ENCODE data around the gene RALGPS2. TPM values are rescaled to one million over a fixed set of nuclear protein-coding genes. Genes with fewer than 3 reads are reported as not detected.

The RALGPS2 gene
- total RNA-seq, 1 experiment from 2014 or later, result 38.0 TPM

- Mint-ChIP-seq H3K4me3 (no peak overlapping the region), H3K4me1 (peaks cover 19% of the 10 kb centered on the region), H3K9me3 (no peaks in the 10 kb centered on the region), H3K36me3 (no peaks in the 10 kb centered on the region), H3K27ac (no peak overlapping the region), H3K27me3 (ENCODE audit: low read depth) (no peaks in the 10 kb centered on the region; the same call in 1 of the 2 replicates)
- no peak for DNase-seq (ENCODE audit: low spot score)
- ChIA-PET CTCF (interaction anchor here (0.7 to 2.1 kb wide), 2 partner anchors 9 to 58 kb away, joined by 6 to 13 read pairs; no protein-coding TSS in a partner anchor), POLR2A (no interaction called here)
- TF ChIP-seq, protein P1, sequence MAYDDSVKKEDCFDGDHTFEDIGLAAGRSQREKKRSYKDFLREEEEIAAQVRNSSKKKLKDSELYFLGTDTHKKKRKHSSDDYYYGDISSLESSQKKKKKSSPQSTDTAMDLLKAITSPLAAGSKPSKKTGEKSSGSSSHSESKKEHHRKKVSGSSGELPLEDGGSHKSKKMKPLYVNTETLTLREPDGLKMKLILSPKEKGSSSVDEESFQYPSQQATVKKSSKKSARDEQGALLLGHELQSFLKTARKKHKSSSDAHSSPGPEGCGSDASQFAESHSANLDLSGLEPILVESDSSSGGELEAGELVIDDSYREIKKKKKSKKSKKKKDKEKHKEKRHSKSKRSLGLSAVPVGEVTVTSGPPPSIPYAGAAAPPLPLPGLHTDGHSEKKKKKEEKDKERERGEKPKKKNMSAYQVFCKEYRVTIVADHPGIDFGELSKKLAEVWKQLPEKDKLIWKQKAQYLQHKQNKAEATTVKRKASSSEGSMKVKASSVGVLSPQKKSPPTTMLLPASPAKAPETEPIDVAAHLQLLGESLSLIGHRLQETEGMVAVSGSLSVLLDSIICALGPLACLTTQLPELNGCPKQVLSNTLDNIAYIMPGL (CRISPR knock-in tag; IDR thresholded peaks at IDR 0.05), result no peak
- TF ChIP-seq ZNF396 (CRISPR knock-in tag; IDR thresholded peaks at IDR 0.05; ENCODE audit: borderline replicate concordance), result no peak
- no peak for TF ChIP-seq ZBTB43 (CRISPR knock-in tag; IDR thresholded peaks at IDR 0.05)
- no peak for TF ChIP-seq FOXP1 (CRISPR knock-in tag; IDR thresholded peaks at IDR 0.05; ENCODE audit: borderline replicate concordance)
- TF ChIP-seq TP53 (CRISPR knock-in tag; IDR thresholded peaks at IDR 0.05), result no peak
- TF ChIP-seq, protein P2, sequence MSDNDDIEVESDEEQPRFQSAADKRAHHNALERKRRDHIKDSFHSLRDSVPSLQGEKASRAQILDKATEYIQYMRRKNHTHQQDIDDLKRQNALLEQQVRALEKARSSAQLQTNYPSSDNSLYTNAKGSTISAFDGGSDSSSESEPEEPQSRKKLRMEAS (CRISPR knock-in tag; IDR thresholded peaks at IDR 0.05), result no peak
- TF ChIP-seq ZNF121 (CRISPR knock-in tag; IDR thresholded peaks at IDR 0.05), result no peak
- no peak for TF ChIP-seq ZNF263 (CRISPR knock-in tag; IDR thresholded peaks at IDR 0.05; ENCODE audit: low read depth)
- TF ChIP-seq, protein P3, sequence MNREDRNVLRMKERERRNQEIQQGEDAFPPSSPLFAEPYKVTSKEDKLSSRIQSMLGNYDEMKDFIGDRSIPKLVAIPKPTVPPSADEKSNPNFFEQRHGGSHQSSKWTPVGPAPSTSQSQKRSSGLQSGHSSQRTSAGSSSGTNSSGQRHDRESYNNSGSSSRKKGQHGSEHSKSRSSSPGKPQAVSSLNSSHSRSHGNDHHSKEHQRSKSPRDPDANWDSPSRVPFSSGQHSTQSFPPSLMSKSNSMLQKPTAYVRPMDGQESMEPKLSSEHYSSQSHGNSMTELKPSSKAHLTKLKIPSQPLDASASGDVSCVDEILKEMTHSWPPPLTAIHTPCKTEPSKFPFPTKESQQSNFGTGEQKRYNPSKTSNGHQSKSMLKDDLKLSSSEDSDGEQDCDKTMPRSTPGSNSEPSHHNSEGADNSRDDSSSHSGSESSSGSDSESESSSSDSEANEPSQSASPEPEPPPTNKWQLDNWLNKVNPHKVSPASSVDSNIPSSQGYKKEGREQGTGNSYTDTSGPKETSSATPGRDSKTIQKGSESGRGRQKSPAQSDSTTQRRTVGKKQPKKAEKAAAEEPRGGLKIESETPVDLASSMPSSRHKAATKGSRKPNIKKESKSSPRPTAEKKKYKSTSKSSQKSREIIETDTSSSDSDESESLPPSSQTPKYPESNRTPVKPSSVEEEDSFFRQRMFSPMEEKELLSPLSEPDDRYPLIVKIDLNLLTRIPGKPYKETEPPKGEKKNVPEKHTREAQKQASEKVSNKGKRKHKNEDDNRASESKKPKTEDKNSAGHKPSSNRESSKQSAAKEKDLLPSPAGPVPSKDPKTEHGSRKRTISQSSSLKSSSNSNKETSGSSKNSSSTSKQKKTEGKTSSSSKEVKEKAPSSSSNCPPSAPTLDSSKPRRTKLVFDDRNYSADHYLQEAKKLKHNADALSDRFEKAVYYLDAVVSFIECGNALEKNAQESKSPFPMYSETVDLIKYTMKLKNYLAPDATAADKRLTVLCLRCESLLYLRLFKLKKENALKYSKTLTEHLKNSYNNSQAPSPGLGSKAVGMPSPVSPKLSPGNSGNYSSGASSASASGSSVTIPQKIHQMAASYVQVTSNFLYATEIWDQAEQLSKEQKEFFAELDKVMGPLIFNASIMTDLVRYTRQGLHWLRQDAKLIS (CRISPR knock-in tag; IDR thresholded peaks at IDR 0.05; ENCODE audit: borderline replicate concordance), result no peak
- no peak for TF ChIP-seq ZNF512 (CRISPR knock-in tag; IDR thresholded peaks at IDR 0.05; ENCODE audit: borderline replicate concordance)
- no peak for TF ChIP-seq E2F4 (CRISPR knock-in tag; IDR thresholded peaks at IDR 0.05; ENCODE audit: borderline replicate concordance, low read depth)
- no peak for TF ChIP-seq FOXP4 (CRISPR knock-in tag; IDR thresholded peaks at IDR 0.05)
- no peak for TF ChIP-seq E2F1 (CRISPR knock-in tag; IDR thresholded peaks at IDR 0.05)
- no peak for TF ChIP-seq KAT7 (CRISPR knock-in tag; IDR thresholded peaks at IDR 0.05; ENCODE audit: borderline replicate concordance)
- no peak for TF ChIP-seq ZNF671 (CRISPR knock-in tag; IDR thresholded peaks at IDR 0.05)
- TF ChIP-seq, protein P4, sequence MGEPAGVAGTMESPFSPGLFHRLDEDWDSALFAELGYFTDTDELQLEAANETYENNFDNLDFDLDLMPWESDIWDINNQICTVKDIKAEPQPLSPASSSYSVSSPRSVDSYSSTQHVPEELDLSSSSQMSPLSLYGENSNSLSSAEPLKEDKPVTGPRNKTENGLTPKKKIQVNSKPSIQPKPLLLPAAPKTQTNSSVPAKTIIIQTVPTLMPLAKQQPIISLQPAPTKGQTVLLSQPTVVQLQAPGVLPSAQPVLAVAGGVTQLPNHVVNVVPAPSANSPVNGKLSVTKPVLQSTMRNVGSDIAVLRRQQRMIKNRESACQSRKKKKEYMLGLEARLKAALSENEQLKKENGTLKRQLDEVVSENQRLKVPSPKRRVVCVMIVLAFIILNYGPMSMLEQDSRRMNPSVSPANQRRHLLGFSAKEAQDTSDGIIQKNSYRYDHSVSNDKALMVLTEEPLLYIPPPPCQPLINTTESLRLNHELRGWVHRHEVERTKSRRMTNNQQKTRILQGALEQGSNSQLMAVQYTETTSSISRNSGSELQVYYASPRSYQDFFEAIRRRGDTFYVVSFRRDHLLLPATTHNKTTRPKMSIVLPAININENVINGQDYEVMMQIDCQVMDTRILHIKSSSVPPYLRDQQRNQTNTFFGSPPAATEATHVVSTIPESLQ (CRISPR knock-in tag; IDR thresholded peaks at IDR 0.05), result no peak
- no peak for TF ChIP-seq IRF2 (CRISPR knock-in tag; IDR thresholded peaks at IDR 0.05; ENCODE audit: borderline replicate concordance, low read depth)
- TF ChIP-seq FOXK1 (CRISPR knock-in tag; IDR thresholded peaks at IDR 0.05), result no peak
- TF ChIP-seq HMGA2 (CRISPR knock-in tag; IDR thresholded peaks at IDR 0.05), result no peak
- no peak for ATAC-seq
These were observed 219.7 kb downstream of the RALGPS2 start for GRCh38 chr1:178944729-178945128.

All from WTC11 (cell line).